ENCODE measurements around the gene AP4S1.
"Not testable (repeated sequence)": the region's sequence is repeated elsewhere in the genome, so short reads cannot be mapped to it uniquely, and the experiment has no call there.

AP4S1 gene

DNA sequence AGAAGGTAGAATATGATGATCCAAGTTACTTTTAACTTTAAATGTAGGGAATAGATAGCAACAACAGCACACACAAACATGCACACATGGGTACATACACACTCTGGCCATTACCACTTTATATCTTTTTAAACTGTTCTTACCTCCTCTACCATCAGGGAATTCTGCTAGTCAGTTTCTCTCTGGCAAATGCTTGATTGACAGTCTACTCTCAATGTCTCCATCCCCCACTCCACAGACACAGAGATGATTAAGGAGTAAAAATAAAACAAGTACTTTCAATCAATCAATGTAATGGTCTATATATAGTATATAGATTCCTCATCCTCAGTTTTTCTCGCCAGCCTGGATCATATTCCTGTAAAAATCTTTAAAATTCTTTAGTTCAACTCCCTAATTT, 16.9 kb downstream of the AP4S1 start:
- DNase-seq (ENCODE audit: low read depth in 1 of 2, low spot score in 1 of 2) = no peak

- DNase-seq (ENCODE audit: low read depth in 1 of 2, low spot score in 1 of 2) = not testable (repeated sequence)
Observed at GRCh38 chr14:31042893-31043292, 17.4 kb downstream of the AP4S1 start.

DNA sequence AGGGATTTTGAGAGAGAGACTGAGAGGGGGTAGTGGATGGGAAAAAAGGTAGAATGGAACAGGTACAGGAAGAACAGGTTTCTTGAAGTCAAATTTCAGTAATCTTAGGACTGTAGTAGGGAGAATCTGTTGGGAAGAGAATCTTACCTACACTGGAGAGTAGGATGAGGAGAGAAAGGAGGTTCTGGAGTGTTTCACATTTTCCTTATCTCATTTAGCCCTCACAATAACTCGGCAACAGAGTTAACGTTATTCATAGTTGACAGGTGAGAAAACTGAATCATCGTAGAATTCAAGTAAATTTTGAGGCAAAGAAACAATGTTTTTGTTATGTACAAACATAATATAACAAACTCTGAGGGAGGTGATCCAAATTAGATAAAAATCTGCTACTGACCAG, 17.9 kb downstream of the AP4S1 start:
- no peak for DNase-seq (ENCODE audit: low read depth in 1 of 2, low spot score in 1 of 2)

DNA sequence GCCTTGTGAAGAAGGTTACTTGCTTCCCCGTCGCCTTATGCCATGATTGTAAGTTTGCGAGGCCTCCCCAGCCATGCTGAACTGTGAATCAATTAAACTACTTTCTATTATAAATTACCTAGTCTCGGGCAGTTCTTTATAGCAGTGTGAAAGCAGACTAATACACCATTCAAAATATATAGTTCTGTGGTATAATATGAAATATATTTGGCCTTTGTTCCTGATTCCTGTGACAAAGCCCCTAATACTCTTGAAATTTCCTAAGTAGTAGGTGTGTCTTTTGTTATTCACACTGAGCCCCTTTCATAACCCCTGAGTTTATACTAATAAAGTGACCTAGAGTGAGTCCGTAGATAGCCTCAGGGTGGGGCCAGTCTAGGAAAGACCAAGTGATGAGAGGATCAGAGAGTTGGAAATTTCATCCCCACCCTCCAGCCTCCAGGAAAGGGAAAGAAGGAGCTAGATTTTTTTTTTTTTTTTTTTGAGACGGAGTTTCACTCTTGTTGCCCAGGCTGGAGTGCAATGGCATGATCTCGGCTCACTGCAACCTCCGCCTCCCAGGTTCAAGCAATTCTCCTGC, 20.1 kb downstream of the AP4S1 start:
- no peak for DNase-seq (ENCODE audit: low read depth in 1 of 2, low spot score in 1 of 2)

DNA sequence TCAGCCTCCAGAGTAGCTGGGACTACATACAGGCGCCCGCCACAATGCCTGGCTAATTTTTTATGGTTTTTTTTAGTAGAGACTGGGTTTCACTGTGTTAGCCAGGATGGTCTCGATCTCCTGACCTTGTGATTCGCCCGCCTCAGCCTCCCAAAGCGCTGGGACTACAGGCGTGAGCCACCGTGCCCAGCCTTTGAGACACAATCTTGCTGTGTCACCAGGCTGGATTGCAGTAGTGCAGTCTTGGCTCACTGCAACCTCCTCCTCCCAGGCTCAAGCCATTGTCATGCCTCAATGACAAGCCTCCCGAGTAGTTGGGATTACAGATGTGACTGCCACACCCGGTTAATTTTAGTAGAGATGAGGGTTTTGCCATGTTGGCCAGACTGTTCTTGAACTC, 22.1 kb downstream of the AP4S1 start:
- DNase-seq (ENCODE audit: low read depth in 1 of 2, low spot score in 1 of 2) = no peak

DNA sequence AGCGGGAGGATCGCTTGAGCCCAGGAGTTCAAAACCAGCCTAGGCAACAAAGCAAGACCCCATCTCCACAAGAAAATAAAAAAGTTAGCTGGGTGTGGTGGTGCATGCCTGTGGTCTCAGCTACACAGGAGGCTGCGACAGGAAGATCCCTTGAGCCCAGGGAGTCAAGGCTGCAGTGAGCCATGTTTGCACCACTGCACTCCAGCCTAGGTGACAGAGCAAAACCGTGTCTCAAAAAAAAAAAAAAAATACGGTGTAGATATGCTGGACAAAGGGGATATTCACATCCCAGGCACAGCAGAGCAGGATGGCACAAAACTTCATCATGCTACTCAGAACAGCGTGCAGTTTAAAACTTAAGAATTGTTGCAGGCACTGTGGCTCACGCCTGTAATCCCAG, 25.6 kb downstream of the AP4S1 start:
- DNase-seq (ENCODE audit: low read depth in 1 of 2, low spot score in 1 of 2) = no peak

GRCh38 chr14:31051511-31051910, 26.1 kb downstream of the AP4S1 start:
- no peak for DNase-seq (ENCODE audit: low read depth in 1 of 2, low spot score in 1 of 2)

DNA sequence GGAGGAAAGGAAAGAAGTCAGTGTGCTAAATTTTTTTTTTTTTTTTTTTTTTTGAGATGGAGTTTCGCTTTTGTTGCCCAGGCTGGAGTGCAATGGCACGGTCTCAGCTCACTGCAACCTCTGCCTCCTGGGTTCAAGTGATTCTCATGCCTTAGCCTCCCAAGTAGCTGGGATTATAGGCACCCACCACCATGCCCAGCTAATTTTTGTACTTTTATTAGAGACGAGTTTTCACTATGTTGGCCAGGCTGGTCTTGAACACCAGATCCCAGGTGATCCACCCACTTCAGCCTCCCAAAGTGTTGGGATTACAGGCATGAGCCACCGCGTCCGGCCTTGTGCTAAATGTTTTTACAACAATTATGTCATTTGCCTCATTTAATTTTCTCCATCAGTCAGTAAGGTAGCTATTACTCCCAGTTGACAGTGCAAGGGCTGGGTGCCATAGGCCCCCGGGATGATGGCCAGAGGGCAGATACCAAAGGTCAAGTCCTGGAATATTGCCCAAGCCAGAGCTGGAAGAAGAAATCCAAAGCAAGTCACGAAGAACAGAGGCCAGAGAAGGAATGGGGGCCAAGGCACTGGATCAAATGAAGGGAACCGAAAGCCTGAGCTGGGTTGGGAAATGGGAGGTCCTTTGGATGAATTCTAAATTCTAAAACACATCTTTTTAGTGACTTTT, 27.6 kb downstream of the AP4S1 start:
- not testable (repeated sequence) for DNase-seq (ENCODE audit: low read depth in 1 of 2, low spot score in 1 of 2)

GRCh38 chr14:31057035-31057434, 31.6 kb downstream of the AP4S1 start:
- no peak for DNase-seq (ENCODE audit: low read depth in 1 of 2, low spot score in 1 of 2)

GRCh38 chr14:31057701-31058364, 32.4 kb downstream of the AP4S1 start:
- DNase-seq (ENCODE audit: low read depth in 1 of 2, low spot score in 1 of 2) = no peak

DNA sequence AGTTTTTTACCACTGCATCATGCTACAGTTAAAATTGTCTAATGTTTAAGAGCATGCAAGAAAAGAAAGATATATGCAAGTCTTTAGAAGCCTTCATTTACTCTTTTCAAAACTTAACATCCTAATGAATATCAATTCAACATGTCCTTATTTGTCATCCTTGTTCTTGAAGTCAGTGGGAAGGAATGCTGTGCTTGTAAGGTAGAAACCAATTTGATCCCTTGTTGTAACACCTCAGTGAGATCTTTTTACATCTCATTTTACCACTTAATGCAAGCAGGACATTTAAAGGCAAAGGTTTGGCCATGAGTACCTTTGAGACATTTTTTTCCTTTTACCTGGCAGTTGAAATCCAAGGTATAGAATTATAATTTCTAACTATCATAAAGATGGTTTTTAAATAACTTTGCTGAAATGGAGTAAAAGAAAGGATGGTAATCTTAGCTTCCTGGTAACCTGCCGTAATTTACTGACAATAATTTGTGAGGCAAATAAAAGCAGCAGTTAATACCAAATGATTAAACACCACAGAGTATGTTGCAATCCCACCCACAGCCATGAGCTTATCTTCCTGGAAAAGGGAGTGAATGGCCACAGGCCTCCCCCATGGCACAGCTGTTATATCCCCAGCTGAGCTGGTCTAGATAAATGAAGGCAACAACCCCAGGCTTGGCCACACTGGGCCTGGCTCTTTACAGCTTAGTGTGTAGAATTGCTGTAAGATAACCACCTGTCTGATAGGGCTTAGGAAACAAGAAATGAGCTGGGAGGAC, 33.9 kb downstream of the AP4S1 start:
- no peak for DNase-seq (ENCODE audit: low read depth in 1 of 2, low spot score in 1 of 2)

GRCh38 chr14:31060253-31060875, 34.9 kb downstream of the AP4S1 start:
- DNase-seq (ENCODE audit: low read depth in 1 of 2, low spot score in 1 of 2) = no peak

DNA sequence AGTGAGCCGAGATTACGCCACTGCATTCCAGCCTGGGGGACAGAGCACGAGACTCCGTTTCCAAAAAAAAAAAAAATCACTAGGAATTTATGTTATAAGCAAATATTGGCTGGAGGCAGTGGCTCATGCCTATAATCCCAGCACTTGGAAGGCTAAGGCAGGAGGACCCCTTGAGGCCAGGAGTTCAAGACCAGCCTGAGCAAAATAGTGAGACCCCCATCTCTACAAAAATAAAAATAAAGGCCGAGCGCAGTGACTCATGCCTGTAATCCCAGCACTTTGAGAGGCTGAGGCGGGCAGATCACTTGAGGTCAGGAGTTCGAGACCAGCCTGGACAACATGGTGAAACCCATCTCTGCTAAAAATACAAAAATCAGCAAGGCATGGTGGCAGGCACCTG, 37.5 kb downstream of the AP4S1 start:
- DNase-seq (ENCODE audit: low read depth in 1 of 2, low spot score in 1 of 2) = not testable (repeated sequence)

GRCh38 chr14:31068235-31068634, 42.8 kb downstream of the AP4S1 start:
- no peak for DNase-seq (ENCODE audit: low read depth in 1 of 2, low spot score in 1 of 2)

DNA sequence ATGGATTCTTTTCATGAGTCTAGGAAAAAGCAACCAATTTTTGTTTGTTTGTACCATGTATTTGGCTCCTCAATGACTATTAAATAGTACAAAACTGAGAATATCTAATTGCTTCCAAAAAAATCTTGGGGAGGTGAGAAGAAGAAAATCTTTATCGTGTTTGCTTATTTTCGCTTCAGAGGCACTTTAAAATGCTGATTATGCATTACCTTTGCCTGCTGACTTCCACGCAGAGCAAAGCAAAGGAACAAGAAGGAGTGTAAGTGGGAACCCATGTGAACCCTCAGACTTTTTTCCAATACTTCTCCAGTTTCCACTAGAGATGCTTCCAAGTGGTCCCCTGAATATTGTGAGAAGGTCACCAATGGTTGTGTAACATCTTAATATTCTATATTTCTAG, 43.9 kb downstream of the AP4S1 start:
- no peak for DNase-seq (ENCODE audit: low read depth in 1 of 2, low spot score in 1 of 2)

GRCh38 chr14:31070431-31070830, 45.0 kb downstream of the AP4S1 start:
- DNase-seq (ENCODE audit: low read depth in 1 of 2, low spot score in 1 of 2) = no peak

DNA sequence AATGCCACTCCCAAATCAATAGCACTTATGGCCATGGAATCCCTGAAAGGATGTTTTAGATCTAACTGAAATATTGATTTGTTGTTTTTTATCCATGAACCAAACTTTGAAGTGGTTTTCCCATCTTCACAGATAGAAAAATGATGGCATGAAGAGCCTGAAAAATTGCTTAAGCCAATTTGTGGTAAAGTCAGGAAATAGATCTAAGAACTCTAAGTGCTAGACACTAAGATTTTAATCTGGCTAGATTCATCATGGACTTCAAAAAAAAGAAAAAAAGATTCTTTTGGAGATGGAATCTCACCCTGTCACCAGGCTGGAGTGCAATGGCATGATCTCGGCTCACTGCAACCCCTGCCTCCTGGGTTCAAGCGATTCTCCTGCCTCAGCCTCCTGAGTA, 45.7 kb downstream of the AP4S1 start:
- DNase-seq (ENCODE audit: low read depth in 1 of 2, low spot score in 1 of 2) = no peak

GRCh38 chr14:31075144-31075543, 49.7 kb downstream of the AP4S1 start:
- DNase-seq (ENCODE audit: low read depth in 1 of 2, low spot score in 1 of 2) = no peak

- no peak for DNase-seq (ENCODE audit: low read depth in 1 of 2, low spot score in 1 of 2)
Observed at GRCh38 chr14:31078766-31079165, 53.3 kb downstream of the AP4S1 start.

DNA sequence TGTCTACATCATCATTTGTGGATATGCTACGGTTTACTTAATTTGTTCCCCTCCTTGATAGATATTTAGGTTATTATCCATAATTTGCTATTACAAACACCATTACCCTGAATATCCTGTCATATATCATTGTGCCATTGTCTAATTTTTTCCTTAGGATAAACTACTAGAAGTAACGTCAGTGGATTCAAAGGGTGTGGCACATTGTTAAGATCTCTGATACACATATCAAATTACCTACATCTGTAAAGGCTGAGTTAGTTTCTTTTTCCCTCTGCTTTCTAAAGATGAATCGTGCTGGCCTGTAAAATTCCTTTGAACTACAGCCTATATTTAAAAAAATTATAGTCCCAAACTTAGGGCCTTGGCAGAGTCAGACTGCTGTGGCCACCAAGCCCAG, 54.6 kb downstream of the AP4S1 start:
- no peak for DNase-seq (ENCODE audit: low read depth in 1 of 2, low spot score in 1 of 2)

DNA sequence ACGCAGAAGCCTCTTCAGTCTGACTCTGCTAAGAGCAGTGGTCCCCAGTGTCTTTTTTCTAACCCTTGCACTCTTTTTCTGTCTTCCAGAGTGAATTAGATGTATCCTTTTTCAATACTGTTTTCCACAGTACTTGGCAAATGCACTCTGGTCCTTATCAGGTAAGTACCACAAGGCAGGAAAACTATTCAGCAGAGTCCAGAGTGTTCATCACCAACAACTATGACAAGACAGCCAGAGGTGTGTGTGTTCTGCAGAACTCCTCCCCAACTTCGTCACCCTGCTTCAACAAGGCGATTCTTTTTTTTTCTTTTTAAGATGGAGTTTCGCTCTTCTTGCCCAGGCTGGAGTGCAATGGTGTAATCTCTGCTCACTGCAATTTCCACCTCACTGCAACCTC, 55.0 kb downstream of the AP4S1 start:
- no peak for DNase-seq (ENCODE audit: low read depth in 1 of 2, low spot score in 1 of 2)
